Measurements from ENCODE around the gene UBE2S. TPM values are rescaled to one million over a fixed set of nuclear protein-coding genes. Genes with fewer than 3 reads are reported as not detected.
A peak's percentile ranks its signal among the peaks of the same experiment; 100 is the strongest.

The UBE2S gene
- total and polyA plus RNA-seq, 2 of the 8 experiments (the other 6 are each of a cell fraction or from before 2014, with no cell fraction given) = 398 to 530 TPM

GRCh38 chr19:55384920-55385723, 22.5 kb downstream of the UBE2S start (continued):
- TF ChIP-seq, protein P1, sequence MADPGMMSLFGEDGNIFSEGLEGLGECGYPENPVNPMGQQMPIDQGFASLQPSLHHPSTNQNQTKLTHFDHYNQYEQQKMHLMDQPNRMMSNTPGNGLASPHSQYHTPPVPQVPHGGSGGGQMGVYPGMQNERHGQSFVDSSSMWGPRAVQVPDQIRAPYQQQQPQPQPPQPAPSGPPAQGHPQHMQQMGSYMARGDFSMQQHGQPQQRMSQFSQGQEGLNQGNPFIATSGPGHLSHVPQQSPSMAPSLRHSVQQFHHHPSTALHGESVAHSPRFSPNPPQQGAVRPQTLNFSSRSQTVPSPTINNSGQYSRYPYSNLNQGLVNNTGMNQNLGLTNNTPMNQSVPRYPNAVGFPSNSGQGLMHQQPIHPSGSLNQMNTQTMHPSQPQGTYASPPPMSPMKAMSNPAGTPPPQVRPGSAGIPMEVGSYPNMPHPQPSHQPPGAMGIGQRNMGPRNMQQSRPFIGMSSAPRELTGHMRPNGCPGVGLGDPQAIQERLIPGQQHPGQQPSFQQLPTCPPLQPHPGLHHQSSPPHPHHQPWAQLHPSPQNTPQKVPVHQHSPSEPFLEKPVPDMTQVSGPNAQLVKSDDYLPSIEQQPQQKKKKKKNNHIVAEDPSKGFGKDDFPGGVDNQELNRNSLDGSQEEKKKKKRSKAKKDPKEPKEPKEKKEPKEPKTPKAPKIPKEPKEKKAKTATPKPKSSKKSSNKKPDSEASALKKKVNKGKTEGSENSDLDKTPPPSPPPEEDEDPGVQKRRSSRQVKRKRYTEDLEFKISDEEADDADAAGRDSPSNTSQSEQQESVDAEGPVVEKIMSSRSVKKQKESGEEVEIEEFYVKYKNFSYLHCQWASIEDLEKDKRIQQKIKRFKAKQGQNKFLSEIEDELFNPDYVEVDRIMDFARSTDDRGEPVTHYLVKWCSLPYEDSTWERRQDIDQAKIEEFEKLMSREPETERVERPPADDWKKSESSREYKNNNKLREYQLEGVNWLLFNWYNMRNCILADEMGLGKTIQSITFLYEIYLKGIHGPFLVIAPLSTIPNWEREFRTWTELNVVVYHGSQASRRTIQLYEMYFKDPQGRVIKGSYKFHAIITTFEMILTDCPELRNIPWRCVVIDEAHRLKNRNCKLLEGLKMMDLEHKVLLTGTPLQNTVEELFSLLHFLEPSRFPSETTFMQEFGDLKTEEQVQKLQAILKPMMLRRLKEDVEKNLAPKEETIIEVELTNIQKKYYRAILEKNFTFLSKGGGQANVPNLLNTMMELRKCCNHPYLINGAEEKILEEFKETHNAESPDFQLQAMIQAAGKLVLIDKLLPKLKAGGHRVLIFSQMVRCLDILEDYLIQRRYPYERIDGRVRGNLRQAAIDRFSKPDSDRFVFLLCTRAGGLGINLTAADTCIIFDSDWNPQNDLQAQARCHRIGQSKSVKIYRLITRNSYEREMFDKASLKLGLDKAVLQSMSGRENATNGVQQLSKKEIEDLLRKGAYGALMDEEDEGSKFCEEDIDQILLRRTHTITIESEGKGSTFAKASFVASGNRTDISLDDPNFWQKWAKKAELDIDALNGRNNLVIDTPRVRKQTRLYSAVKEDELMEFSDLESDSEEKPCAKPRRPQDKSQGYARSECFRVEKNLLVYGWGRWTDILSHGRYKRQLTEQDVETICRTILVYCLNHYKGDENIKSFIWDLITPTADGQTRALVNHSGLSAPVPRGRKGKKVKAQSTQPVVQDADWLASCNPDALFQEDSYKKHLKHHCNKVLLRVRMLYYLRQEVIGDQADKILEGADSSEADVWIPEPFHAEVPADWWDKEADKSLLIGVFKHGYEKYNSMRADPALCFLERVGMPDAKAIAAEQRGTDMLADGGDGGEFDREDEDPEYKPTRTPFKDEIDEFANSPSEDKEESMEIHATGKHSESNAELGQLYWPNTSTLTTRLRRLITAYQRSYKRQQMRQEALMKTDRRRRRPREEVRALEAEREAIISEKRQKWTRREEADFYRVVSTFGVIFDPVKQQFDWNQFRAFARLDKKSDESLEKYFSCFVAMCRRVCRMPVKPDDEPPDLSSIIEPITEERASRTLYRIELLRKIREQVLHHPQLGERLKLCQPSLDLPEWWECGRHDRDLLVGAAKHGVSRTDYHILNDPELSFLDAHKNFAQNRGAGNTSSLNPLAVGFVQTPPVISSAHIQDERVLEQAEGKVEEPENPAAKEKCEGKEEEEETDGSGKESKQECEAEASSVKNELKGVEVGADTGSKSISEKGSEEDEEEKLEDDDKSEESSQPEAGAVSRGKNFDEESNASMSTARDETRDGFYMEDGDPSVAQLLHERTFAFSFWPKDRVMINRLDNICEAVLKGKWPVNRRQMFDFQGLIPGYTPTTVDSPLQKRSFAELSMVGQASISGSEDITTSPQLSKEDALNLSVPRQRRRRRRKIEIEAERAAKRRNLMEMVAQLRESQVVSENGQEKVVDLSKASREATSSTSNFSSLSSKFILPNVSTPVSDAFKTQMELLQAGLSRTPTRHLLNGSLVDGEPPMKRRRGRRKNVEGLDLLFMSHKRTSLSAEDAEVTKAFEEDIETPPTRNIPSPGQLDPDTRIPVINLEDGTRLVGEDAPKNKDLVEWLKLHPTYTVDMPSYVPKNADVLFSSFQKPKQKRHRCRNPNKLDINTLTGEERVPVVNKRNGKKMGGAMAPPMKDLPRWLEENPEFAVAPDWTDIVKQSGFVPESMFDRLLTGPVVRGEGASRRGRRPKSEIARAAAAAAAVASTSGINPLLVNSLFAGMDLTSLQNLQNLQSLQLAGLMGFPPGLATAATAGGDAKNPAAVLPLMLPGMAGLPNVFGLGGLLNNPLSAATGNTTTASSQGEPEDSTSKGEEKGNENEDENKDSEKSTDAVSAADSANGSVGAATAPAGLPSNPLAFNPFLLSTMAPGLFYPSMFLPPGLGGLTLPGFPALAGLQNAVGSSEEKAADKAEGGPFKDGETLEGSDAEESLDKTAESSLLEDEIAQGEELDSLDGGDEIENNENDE (IDR thresholded peaks at IDR 0.05; ENCODE audit: insufficient replicate concordance, low read length) = no peak
- no peak for TF ChIP-seq BCL11A (IDR thresholded peaks at IDR 0.05; ENCODE audit: low read depth in 2 of 2, low read length in 2 of 2)
- TF ChIP-seq ASH2L (IDR thresholded peaks at IDR 0.05; ENCODE audit: low read length) = no peak
- peak; percentile 7 for TF ChIP-seq KDM4A (IDR thresholded peaks at IDR 0.05; ENCODE audit: low read depth, low read length, severe bottlenecking)
- no peak for TF ChIP-seq RXRA (IDR thresholded peaks at IDR 0.05; ENCODE audit: insufficient read depth, low read depth, low read length)
- TF ChIP-seq, protein P2, sequence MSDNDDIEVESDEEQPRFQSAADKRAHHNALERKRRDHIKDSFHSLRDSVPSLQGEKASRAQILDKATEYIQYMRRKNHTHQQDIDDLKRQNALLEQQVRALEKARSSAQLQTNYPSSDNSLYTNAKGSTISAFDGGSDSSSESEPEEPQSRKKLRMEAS (IDR thresholded peaks at IDR 0.05) = peak; percentile 24; the same call in 1 of the 2 replicates
- no peak for TF ChIP-seq POLR2AphosphoS5 (IDR thresholded peaks at IDR 0.05; ENCODE audit: low read depth, low read length)
- no peak for TF ChIP-seq MAFK (IDR thresholded peaks at IDR 0.05; ENCODE audit: low read depth, low read length)
- no peak for TF ChIP-seq SP2 (IDR thresholded peaks at IDR 0.05; ENCODE audit: low read length)
- TF ChIP-seq SIN3A (conservative IDR thresholded peaks at IDR 0.05 in 1 of 2, IDR thresholded peaks at IDR 0.05 in 1 of 2; ENCODE audit: low read depth in 1 of 2, low read length in 2 of 2) = 0 out of 4 replicates have a peak, but pooled peaks of 1 of the 2 experiments have one; percentile 17

Data from H1 (cell line).